ENCODE measurements around the gene C1orf74.

Gene C1orf74

GRCh38 chr1:209774592-209774991, 9.8 kb downstream of the C1orf74 start:
- H3K27me3 ChIP-seq (ENCODE audit: insufficient read depth, low read depth, severe bottlenecking) = no peaks in the 10 kb centered on the region
- no peaks in the 10 kb centered on the region for H3K9me3 ChIP-seq (ENCODE audit: severe bottlenecking)
- DNase-seq = no peak
- no peak overlapping the region for H3K27ac ChIP-seq
- H3K36me3 ChIP-seq = no peaks in the 10 kb centered on the region
- H3K4me3 ChIP-seq (ENCODE audit: low read depth, low read length) = no peak overlapping the region
- TF ChIP-seq, protein P1, sequence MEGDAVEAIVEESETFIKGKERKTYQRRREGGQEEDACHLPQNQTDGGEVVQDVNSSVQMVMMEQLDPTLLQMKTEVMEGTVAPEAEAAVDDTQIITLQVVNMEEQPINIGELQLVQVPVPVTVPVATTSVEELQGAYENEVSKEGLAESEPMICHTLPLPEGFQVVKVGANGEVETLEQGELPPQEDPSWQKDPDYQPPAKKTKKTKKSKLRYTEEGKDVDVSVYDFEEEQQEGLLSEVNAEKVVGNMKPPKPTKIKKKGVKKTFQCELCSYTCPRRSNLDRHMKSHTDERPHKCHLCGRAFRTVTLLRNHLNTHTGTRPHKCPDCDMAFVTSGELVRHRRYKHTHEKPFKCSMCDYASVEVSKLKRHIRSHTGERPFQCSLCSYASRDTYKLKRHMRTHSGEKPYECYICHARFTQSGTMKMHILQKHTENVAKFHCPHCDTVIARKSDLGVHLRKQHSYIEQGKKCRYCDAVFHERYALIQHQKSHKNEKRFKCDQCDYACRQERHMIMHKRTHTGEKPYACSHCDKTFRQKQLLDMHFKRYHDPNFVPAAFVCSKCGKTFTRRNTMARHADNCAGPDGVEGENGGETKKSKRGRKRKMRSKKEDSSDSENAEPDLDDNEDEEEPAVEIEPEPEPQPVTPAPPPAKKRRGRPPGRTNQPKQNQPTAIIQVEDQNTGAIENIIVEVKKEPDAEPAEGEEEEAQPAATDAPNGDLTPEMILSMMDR (IDR thresholded peaks at IDR 0.05; ENCODE audit: low read depth, low read length) = no peak

DNA sequence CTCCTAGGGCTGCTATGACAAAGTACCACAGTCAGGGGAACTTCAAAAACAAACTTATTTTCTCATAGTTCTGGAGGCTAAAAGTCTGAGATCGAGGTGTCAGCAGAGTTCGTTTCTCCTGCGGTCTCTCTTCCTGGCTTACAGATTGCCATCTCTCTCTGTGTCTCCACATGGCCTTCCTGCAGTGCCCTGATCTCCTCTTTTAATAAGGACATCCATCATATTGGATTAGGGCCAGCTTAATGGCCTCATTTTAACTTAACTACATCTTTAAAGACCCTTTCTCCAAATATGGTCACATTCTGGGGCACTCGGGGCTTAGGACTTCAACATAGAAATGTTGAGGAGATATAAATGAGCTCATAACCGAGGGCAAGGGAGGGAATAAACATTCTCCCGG, 12.2 kb downstream of the C1orf74 start:
- TF ChIP-seq, protein P1 (IDR thresholded peaks at IDR 0.05; ENCODE audit: low read depth, low read length) = no peak
- H3K27me3 ChIP-seq (ENCODE audit: insufficient read depth, low read depth, severe bottlenecking) = no peaks in the 10 kb centered on the region
- no peaks in the 10 kb centered on the region for H3K36me3 ChIP-seq
- H3K4me3 ChIP-seq (ENCODE audit: low read depth, low read length) = peak overlapping the region; percentile 4; the same call in 1 of the 2 replicates
- H3K27ac ChIP-seq = no peak overlapping the region
- DNase-seq = peak; percentile 48
- H3K9me3 ChIP-seq (ENCODE audit: severe bottlenecking) = no peaks in the 10 kb centered on the region

DNA sequence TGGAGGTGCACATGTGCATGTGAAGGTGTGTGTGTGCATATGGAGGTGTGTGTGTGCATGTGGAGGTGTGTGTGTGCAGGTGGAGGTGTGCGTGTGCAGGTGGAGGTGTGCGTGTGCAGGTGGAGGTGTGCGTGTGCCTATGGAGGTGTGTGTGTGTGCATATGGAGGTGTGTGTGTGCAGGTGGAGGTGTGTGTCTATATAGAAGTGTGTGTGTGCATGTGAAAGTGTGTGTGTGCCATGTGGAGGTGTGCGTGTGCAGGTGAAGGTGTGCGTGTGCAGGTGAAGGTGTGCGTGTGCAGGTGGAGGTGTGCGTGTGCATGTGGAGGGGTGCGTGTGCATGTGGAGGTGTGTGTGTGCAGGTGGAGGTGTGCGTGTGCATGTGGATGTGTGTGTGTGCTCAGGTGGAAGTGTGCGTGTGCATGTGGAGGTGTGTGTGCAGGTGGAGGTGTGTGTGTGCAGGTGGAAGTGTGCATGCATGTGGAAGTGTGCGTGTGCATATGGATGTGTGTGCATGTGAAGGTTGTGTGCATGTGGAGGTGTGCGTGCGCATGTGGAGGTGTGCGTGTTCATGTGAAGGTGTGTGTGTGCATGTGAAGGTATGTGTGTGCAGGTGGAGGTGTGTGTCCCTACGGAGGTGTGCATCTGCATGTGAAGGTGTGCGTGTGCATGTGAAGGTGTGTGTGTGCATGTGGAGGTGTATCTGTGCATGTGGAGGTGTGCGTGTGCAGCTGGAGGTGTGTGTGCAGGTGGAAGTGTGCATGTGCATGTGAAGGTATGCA, 13.5 kb downstream of the C1orf74 start:
- no peak overlapping the region for H3K4me3 ChIP-seq (ENCODE audit: low read depth, low read length)
- no peak for DNase-seq
- no peaks in the 10 kb centered on the region for H3K9me3 ChIP-seq (ENCODE audit: severe bottlenecking)
- no peaks in the 10 kb centered on the region for H3K27me3 ChIP-seq (ENCODE audit: insufficient read depth, low read depth, severe bottlenecking)
- no peaks in the 10 kb centered on the region for H3K36me3 ChIP-seq
- no peak overlapping the region for H3K27ac ChIP-seq
- TF ChIP-seq, protein P1 (IDR thresholded peaks at IDR 0.05; ENCODE audit: low read depth, low read length) = no peak

DNA sequence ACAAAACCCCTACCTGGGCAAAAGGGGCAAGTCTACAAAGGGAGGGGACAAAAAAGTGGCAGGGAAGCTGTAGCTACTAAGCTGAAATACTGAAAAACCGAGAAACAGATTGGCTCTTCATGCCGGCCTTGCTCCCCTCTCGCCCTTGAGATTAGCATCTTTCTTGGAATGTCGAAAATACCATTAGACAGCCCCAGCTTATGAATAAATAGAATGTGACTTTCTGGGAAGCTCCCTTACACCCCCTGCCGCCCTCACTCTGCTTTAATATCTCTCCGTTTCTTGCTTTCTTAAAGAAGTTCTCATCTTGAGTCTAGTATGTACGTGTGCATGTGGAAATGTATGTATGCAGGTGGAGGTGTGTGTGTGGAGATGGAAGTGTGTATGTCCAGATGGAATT, 14.4 kb downstream of the C1orf74 start:
- Histone ChIP-seq H3K9me3 (ENCODE audit: severe bottlenecking) (no peaks in the 10 kb centered on the region), H3K4me3 (ENCODE audit: low read depth, low read length) (no peak overlapping the region), H3K27ac (no peak overlapping the region), H3K27me3 (ENCODE audit: insufficient read depth, low read depth, severe bottlenecking) (no peaks in the 10 kb centered on the region), H3K36me3 (no peaks in the 10 kb centered on the region)
- no peak for DNase-seq
- TF ChIP-seq, protein P1 (IDR thresholded peaks at IDR 0.05; ENCODE audit: low read depth, low read length) = no peak

DNA sequence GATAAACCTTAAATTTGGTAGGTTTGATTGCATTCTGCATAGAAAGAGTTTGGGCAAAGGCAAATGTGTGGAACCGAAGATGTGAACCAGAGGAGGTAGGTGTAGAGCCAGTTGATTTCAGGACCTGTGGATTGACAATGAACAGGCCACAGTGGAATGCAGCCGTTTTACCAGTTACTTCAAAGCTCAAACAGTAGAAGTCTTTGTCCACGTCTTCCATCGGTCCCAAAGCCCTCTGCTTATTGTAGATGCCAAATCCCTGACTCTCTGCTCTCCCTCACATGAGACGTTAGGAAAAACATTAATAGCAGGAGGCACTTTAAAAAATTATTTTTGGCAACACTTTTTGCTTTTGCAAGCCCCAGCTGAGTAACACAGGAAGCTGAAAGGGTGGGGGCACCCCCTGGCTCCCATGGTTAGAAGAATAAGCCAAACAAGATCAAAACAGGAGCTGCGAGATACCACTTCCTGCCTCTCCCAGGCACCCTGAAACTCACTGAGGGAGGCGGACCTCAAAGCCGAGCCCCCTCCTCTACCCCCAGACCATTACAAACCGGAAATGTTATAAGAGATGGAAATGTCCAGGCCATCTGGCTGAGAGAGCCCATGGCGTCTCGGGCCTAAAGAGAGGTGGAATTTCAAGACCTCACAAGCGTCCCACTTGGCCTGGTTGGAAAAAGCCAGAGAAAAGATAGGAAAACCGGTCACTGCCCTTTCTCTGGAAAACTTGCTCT, 15.0 kb downstream of the C1orf74 start:
- TF ChIP-seq, protein P1 (IDR thresholded peaks at IDR 0.05; ENCODE audit: low read depth, low read length) = no peak
- Histone ChIP-seq H3K9me3 (ENCODE audit: severe bottlenecking) (no peaks in the 10 kb centered on the region), H3K4me3 (ENCODE audit: low read depth, low read length) (no peak overlapping the region), H3K27me3 (ENCODE audit: insufficient read depth, low read depth, severe bottlenecking) (no peaks in the 10 kb centered on the region), H3K27ac (no peak overlapping the region), H3K36me3 (no peaks in the 10 kb centered on the region)
- no peak for DNase-seq

Data from WERI-Rb-1 (cell line).